Lung (tissue), 12 donors: ENCODE data around the gene DPYSL5. TPM values are rescaled to one million over a fixed set of nuclear protein-coding genes. Genes with fewer than 3 reads are reported as not detected.

Experiments
- ATAC-seq: fragments of 200-7000 bp; cut with Tn5 transposase; one replicate; pipeline ENCODE4 v1.9.1; 2020; ENCODE audit warnings: moderate number of reproducible peaks; ENCODE audit not compliant: insufficient read depth, low FRiP score
- DNase-seq, 3 donors: peaks; one replicate each; pipeline ENCODE4 v3.0.0-alpha.2; 2013 to 2017
- H3K27ac ChIP-seq, 2 donors: one replicate each; pipeline ENCODE4 v1.5.1; 2013; ENCODE audit warnings: mild to moderate bottlenecking in 2 of 2, moderate library complexity in 2 of 2, control low read depth in 1 of 2, inconsistent platforms in 1 of 2, low read depth in 1 of 2, low read length in 1 of 2
- H3K27me3 ChIP-seq, 3 donors: one replicate each; pipeline ENCODE4 v1.5.1; 2013; ENCODE audit warnings: low read length in 2 of 3; ENCODE audit not compliant: control insufficient read depth in 3 of 3, insufficient read depth in 3 of 3
- H3K36me3 ChIP-seq, 4 donors: one replicate each; pipeline ENCODE4 v1.5.1; 2013; ENCODE audit warnings: low read length in 4 of 4, mild to moderate bottlenecking in 1 of 4, moderate library complexity in 1 of 4; ENCODE audit not compliant: control insufficient read depth in 4 of 4, insufficient read depth in 4 of 4
- H3K4me1 ChIP-seq, 5 donors: one replicate each; pipeline ENCODE4 v1.5.1; 2013; ENCODE audit warnings: low read length in 5 of 5, mild to moderate bottlenecking in 2 of 5, moderate library complexity in 1 of 5; ENCODE audit not compliant: control insufficient read depth in 5 of 5, insufficient read depth in 5 of 5
- H3K4me3 ChIP-seq: one replicate; pipeline ENCODE4 v1.5.1; 2013; ENCODE audit warnings: mild to moderate bottlenecking, control low read depth, moderate library complexity
- H3K9ac ChIP-seq, 2 donors: one replicate each; pipeline ENCODE4 v1.5.1; 2013; ENCODE audit warnings: low read length in 2 of 2, control low read depth in 1 of 2; ENCODE audit not compliant: insufficient read depth in 1 of 2
- H3K9me3 ChIP-seq, 4 donors: one replicate each; pipeline ENCODE4 v1.5.1; 2013; ENCODE audit warnings: low read length in 3 of 4, mild to moderate bottlenecking in 1 of 4, moderate library complexity in 1 of 4; ENCODE audit not compliant: control insufficient read depth in 4 of 4, insufficient read depth in 3 of 4
- CTCF ChIP-seq: IDR thresholded peaks from 2 replicates; pipeline ENCODE4 v1.5.1; 2012; ENCODE audit warnings: mild to moderate bottlenecking; ENCODE audit errors: control extremely low read depth, extremely low read depth
- WGBS, 2 donors: extraction: QIAGEN DNeasy Blood & Tissue Kit; methylation state at CpG; one replicate each; pipeline ENCODE4 v1.1.7; 2013; 5-methylcytosine and 5-hydroxymethylcytosine counted together
- polyA plus RNA-seq, 2 donors: library from polyadenylated mRNA; stranded (reverse); fragments of 200-250 nt; gene quantifications; one replicate each; pipeline ENCODE4 v1.2.1, GENCODE V29; 2013
- total RNA-seq, 2 donors: library from RNA; depleted of rRNA in 1 of 2; stranded (reverse); fragments of >200 nt in 1 of 2; gene quantifications; one replicate each; pipeline ENCODE4 v1.2.1, GENCODE V29; 2014 to 2021
- donor health status: control.
- donor health status: control.
- donor health status: Bipolar disorder and iron deficiency.
- donor health status: healthy.
- donor health status: DM: yes; HTN: yes; CAD: no.

DPYSL5 gene
- total and polyA plus RNA-seq, 4 donors: 0.09 TPM; not detected in 3

GRCh38 chr2:26964446-26965130 is 116.7 kb downstream of the DPYSL5 start:
- H3K9me3 ChIP-seq: no peaks in the 10 kb centered on the region
- no peak for ATAC-seq
- TF ChIP-seq CTCF: no peak
- no peaks in the 10 kb centered on the region for H3K36me3 ChIP-seq
- no peak for DNase-seq
- WGBS, 2 donors: 60 to 73% methylated on average over 3 of the region's 3 CpGs
- H3K27ac ChIP-seq: no peak overlapping the region
- no peak overlapping the region for H3K9ac ChIP-seq
- H3K4me3 ChIP-seq: no peak overlapping the region
- H3K4me1 ChIP-seq: peaks cover 0 to 4% (median 2%) of the 10 kb centered on the region in 5 donors
- peaks cover 0 to 22% (median 18%) of the 10 kb centered on the region in 3 donors for H3K27me3 ChIP-seq

- H3K27me3 ChIP-seq: peaks cover 0 to 23% (median 17%) of the 10 kb centered on the region in 3 donors
- H3K36me3 ChIP-seq: no peaks in the 10 kb centered on the region
- H3K27ac ChIP-seq: no peak overlapping the region
- H3K9me3 ChIP-seq: no peaks in the 10 kb centered on the region
- H3K4me1 ChIP-seq: peaks cover 0 to 12% (median 0%) of the 10 kb centered on the region in 5 donors
- no peak overlapping the region for H3K9ac ChIP-seq
- no peak overlapping the region for H3K4me3 ChIP-seq
- no peak for TF ChIP-seq CTCF
- 72 to 80% methylated on average over 3 of the region's 3 CpGs for WGBS, 2 donors
- no peak for DNase-seq
- ATAC-seq: no peak
Measured at GRCh38 chr2:26968001-26968400, 120.1 kb downstream of the DPYSL5 start.

GRCh38 chr2:26969077-26969844 is 121.3 kb downstream of the DPYSL5 start:
- Histone ChIP-seq H3K27ac (no peak overlapping the region), H3K27me3 (peaks cover 0 to 23% (median 19%) of the 10 kb centered on the region in 3 donors), H3K36me3 (no peaks in the 10 kb centered on the region), H3K4me1 (peaks cover 0 to 12% (median 0%) of the 10 kb centered on the region in 5 donors), H3K9ac (no peak overlapping the region), H3K4me3 (no peak overlapping the region), H3K9me3 (no peaks in the 10 kb centered on the region)
- 61 to 69% methylated on average over 10 of the region's 10 CpGs for WGBS, 2 donors
- no peak for ATAC-seq
- no peak for DNase-seq
- no peak for TF ChIP-seq CTCF
